ENCODE data around the gene FYCO1.

GRCh38 chr3:45975686-45976085 is 19.9 kb downstream of the FYCO1 start:
- TF ChIP-seq GATA3 (IDR thresholded peaks at IDR 0.05; ENCODE audit: low read depth, low read length) (no peak), GATA2 (IDR thresholded peaks at IDR 0.05; ENCODE audit: low read depth, low read length) (no peak)
